HepG2 (cell line): ENCODE results near the gene TREM1.

Source experiments
- AGO1 ChIP-seq: fragments of 200-400 bp; formaldehyde crosslinking; IDR thresholded peaks from 2 replicates; pipeline ENCODE4 v1.6.1; 2017; ENCODE audit warnings: mild to moderate bottlenecking, low read depth, low read length, moderate library complexity; ENCODE audit not compliant: poor library complexity, severe bottlenecking
- GABPA ChIP-seq, 2 experiments: IDR thresholded peaks; 2 replicates each; pipeline ENCODE4 v1.6.1; 2011 to 2016; ENCODE audit warnings: low read depth in 2 of 2, low read length in 1 of 2, missing biosample characterization in 1 of 2, missing genetic modification characterization in 1 of 2
- MIER2 ChIP-seq: IDR thresholded peaks from 2 replicates; pipeline ENCODE4 v1.6.1; 2016; ENCODE audit warnings: missing biosample characterization, missing genetic modification reagents
- NFKBIZ ChIP-seq: IDR thresholded peaks from 2 replicates; pipeline ENCODE4 v1.6.1; 2018; ENCODE audit warnings: missing genetic modification reagents, missing compliant biosample characterization
- NR1H2 ChIP-seq: sonication (generic); formaldehyde crosslinking; IDR thresholded peaks from 2 replicates; pipeline ENCODE4 v1.8.1; 2022; ENCODE audit warnings: low read depth, missing genetic modification reagents, borderline replicate concordance
- POLR2A ChIP-seq, 2 experiments: IDR thresholded peaks; 2 replicates each; pipeline ENCODE4 v1.6.1; 2011; ENCODE audit warnings: low read depth in 2 of 2, low read length in 2 of 2, mild to moderate bottlenecking in 1 of 2, moderate library complexity in 1 of 2; ENCODE audit not compliant: insufficient read depth in 1 of 2
- REXO4 ChIP-seq: sonication (generic); formaldehyde crosslinking; IDR thresholded peaks from 2 replicates; pipeline ENCODE4 v1.8.0; 2022; ENCODE audit warnings: missing genetic modification reagents, mild to moderate bottlenecking, borderline replicate concordance
- ZNF253 ChIP-seq: sonication (generic); formaldehyde crosslinking; IDR thresholded peaks from 2 replicates; pipeline ENCODE4 v1.8.0; 2022; ENCODE audit warnings: mild to moderate bottlenecking, missing genetic modification reagents, borderline replicate concordance
- ZNF354B ChIP-seq: sonication (generic); formaldehyde crosslinking; IDR thresholded peaks from 2 replicates; pipeline ENCODE4 v1.8.0; 2022; ENCODE audit warnings: mild to moderate bottlenecking, missing genetic modification reagents

- TF ChIP-seq AGO1 = no peak
- no peak for TF ChIP-seq NR1H2 (CRISPR knock-in tag)
- no peak for TF ChIP-seq NFKBIZ (CRISPR knock-in tag)
- no peak for TF ChIP-seq ZNF354B (CRISPR knock-in tag)
- no peak for TF ChIP-seq REXO4 (CRISPR knock-in tag)
- no peak for TF ChIP-seq ZNF253 (CRISPR knock-in tag)
- no peak for TF ChIP-seq POLR2A (IDR thresholded peaks at IDR 0.05; ENCODE audit: insufficient read depth in 1 of 2, low read depth in 2 of 2, low read length in 2 of 2)
- no peak for TF ChIP-seq GABPA (IDR thresholded peaks at IDR 0.05; ENCODE audit: low read depth, low read length)
- no peak for TF ChIP-seq GABPA (CRISPR knock-in tag; IDR thresholded peaks at IDR 0.05; ENCODE audit: low read depth)
- TF ChIP-seq MIER2 (CRISPR knock-in tag) = no peak
Observed at GRCh38 chr6:41263267-41263666, 23.2 kb downstream of the TREM1 start.
